H4 (cell line): ENCODE results near the gene AP2B1. TPM values are rescaled to one million over a fixed set of nuclear protein-coding genes. Genes with fewer than 3 reads are reported as not detected.
"Not testable (repeated sequence)": the region's sequence is repeated elsewhere in the genome, so short reads cannot be mapped to it uniquely, and the experiment has no call there.

Experiments used
- DNase-seq: peaks from one replicate; pipeline ENCODE4 v3.0.0-alpha.2; 2015; ENCODE audit warnings: low spot score
- total RNA-seq: library from RNA; depleted of rRNA; stranded (reverse); fragments of >200 nt; shearing (Covaris generic); gene quantifications from 2 replicates; pipeline ENCODE4 v1.2.3, GENCODE V29; 2014

The AP2B1 gene
- total RNA-seq, 1 experiment from 2014 or later: 57.2 TPM

DNA sequence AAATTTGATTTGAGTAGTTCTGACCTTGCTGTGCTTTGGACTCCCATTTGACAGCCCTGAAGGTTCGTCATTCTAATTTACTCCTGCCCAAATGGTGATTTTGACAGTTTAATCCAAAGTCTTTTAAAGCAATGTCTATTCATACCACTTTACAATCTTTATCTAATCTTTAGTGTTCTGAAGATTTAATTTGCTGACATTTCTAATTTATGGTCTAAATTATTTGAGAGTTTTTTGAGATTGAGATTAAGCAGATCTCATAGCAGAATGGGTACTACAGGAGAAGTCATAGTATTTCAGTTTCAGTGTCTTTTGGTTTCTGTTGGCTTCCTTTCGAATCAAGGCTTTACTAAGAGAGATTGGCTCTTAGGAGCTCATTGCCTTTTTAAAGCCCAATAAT lies 111.7 kb downstream of the AP2B1 start:
- no peak for DNase-seq

DNA sequence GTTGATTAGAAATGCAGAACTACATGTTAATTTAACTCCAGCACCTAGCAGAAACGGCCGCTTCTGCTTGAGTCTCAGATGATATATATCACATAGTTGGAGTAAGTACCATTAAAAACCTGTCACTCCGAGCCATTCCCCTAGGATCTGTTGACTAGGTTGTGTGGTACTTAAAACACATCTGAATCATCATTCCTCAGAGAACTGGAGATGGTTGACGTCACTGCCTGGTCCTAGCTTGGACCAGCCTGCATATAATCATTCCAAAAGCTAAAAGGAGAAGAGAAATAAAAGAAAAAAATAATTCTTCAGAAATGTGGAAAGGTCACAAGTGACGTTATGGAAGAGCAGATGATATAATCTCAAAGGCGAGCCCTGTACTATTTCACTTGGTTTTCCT lies 113.0 kb downstream of the AP2B1 start:
- DNase-seq: no peak

DNA sequence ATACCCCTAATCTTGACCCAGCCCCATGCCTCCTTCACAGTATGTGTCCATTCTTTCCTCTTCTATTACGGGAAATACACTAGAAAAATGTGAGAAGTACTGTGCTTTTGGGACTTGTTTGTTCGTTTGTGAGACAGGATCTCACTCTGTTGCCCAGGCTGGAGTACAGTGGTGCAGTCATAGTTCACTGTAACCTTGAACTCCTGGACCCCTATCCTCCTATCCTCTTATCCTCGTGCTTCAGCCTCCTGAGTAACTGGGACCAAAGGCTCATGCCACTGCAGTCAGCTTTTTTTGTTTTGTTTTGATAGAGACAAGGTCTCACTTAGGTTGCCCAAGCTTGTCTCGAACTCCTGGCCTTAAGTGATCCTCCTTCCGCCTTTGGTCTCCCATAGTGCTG lies 114.4 kb downstream of the AP2B1 start:
- DNase-seq: no peak

DNA sequence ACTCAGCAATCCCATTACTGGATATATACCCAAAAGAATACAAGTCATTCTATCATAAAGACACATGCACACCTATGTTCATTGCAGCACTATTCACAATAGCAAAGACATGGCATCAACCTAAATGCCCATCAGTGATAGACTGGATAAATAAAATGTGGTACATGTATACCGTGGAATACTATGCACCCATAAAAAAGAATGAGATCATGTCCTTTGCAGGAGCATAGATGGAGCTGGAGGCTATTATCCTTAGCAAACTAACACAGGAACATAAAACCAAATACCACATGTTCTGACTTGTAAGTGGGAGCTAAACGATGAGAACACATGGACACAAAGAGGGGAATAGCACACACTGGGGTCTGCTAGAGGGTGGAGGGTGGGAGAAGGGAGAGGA lies 116.2 kb downstream of the AP2B1 start:
- DNase-seq: not testable (repeated sequence)

DNA sequence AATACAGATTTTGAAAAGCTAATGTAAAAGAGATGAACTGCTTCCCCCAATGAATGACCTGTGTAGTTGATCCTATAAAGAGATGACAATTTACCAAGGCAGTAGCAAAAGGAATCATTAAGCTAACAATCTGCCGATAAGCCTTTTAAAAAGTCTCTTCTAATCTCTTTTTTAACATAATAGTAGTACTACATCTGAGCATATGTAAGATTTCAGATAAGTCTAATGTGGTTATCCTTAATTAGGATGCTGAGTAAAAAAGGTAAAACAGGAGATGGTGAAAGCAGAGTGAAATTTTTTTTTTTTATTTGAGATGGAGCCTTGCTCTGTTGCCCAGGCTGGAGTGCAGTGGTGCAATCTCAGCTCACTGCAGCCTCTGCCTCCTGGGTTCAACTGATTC lies 118.1 kb downstream of the AP2B1 start:
- DNase-seq: no peak

DNA sequence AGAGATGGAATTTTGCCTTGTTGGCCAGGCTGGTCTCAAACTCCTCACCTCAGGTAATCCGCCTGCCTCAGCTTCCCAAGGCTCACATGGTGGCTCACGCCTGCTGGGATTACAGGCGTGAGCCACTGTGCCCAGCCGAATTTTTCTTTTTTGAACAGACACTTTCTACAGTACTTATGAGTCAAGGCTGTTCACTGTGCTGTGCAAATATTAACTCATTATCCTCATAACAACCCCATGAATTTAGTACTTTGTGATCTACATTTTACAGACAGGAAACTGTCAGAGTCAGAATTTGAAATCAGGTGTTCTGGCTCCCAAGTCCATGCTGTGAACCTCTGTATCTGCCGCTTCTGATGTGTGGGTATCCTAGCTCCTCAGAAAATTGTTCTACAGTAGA lies 118.6 kb downstream of the AP2B1 start:
- DNase-seq: no peak

DNA sequence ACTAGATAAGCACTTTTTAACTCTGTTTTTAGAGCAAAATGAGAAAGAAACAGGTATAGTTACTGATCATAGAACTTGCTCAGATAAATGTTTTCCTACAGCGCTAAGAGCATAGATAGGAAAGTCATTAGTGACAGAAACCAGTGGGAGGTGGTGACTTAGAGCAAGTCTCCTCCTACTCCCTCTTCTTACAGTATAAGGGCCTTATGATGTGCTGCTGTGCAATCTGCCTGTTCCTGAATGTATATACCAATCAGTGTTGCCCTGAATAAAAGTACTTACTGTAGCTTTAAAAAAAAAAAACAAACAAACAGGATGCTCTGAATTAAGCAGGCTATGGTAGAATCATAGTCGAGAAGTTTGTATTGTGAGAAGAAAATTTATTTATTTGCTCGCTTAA lies 121.0 kb downstream of the AP2B1 start:
- DNase-seq: no peak

DNA sequence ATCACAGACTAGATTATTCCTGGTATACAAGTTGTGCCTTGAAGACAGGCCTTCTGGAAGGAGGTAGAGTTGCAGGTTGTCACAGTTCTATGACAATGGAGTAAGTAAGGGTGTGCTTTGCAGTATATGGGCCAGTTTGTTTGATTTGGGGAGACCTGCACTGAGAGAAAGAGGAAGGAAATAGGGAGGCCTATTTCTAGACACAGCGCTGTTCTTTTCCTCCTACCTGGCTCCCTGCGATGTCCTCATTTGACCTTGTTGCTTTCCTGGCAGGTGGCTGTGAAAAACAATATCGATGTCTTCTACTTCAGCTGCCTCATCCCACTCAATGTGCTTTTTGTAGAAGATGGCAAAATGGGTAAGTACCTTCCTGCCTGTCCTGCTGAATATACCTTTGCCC lies 121.8 kb downstream of the AP2B1 start:
- no peak for DNase-seq

DNA sequence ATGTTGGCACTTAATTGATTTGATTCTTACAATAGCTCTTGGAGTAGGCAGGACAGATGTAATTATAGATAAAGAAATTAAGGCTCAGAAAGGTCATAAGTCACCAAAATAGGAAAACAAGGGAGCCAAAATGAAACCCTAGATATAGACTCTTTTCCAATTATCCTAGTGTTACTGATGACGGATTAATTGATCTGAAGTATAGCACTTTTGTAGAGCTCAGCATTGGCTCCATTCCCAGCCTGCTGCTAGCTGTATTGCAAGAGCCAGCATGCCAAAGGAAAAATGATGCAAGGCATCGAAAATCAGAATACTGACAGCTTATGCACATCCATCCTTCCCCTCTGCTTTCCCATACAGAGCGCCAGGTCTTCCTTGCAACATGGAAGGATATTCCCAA lies 122.8 kb downstream of the AP2B1 start:
- DNase-seq: no peak

DNA sequence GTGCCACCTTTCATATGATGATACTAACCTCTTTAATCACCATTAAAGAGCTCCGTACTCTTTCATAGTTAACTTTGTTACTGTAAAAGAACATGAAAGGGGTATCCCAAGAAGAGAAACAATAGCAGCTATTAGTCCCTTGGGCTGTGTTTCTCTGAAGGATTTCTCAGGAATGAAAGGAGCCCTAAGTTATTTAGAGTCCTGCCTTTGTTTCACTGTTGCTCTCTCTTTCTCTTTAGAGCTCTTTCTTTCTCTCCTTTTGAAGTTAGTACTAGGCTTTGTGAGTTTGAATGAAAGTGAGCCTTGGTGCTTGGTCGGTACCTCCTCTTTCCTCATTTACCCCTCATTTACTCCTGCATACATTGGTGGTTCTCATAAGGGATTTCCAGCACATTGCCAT lies 123.8 kb downstream of the AP2B1 start:
- DNase-seq: no peak

DNA sequence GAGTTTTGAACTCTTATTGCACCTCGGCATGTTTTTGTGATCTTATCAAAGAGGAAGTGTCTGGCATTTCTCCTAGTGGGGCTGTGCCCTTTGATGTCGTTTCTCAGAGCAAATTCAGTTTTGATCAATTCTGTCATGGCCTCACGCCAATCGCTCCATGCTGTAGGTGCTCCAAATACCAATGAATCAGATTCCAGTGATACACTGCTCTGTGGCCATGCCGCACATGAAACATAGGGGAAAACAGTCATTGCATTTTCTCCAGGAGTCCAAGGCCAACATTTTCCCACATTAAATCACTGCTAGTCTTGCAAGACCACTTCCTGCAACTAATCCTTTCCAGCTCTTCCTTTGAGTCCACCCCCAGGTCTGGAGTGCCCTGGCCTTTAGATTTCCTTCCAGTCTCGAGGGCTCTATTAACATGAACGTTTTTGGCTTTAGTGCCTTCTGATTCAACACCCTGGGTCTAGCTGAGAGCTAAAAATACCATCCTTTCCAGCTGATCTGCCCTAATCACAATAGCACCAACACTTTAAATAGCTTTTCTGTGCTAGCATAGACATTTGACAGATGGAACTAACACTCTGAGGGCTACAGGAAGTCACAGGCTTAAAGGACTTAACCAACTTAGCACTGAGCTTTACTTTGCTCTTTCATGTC lies 126.1 kb downstream of the AP2B1 start:
- no peak for DNase-seq

DNA sequence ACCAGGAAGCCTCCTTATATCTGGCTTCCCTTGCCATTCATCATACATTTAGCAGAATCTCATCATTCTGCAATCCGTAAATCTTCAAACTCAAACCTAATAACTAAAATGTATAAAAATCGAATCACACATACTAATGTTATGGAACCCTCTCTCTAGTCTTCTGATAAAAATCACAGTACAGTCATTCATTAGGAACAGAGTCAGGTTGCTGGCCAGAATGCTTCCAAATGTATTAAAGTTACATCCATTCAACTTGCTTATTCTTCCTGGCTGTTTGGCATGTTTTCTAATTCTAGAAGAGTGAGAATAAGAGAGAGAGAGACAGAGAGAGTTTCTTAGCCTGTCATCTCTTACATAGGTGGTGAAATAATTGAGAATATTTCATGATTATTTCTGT lies 127.9 kb downstream of the AP2B1 start:
- DNase-seq: no peak

DNA sequence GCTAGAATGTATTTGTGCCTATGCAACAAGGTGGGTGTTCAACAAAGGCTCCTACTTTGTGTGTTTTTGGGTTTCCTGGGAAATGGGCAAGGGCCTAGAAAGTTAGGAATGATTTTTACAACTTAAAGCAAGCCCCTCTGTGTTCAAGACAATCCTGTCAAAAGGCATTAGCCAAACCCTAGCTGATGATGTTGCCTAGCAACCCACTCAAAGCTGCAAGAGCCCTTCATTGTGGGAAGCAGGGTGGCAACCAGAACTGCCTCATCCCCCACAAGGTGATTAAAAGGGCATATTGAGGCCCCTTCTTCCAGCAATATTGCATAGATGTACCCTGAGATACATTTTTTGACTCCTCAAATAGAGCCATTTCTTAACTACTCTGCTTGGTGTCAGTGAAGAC lies 128.3 kb downstream of the AP2B1 start:
- DNase-seq: no peak

DNA sequence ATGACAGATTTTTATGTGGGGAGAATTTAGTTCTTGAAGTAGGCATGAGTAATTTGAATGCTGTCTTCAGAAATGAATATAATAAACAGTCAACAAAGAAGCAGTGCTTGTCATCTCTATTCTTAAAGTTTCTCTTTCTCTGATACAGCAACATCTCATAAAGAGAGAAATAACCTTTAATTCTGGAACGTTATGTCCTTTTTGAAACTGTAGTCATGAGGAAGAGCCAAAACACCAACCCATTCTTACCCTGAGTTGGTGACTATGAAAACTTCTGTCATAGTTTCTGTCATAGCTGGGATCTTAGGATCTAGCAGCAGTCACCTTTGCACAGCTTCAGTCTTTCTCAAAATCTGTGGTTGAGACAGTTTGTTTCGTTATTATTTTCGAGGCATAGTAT lies 129.1 kb downstream of the AP2B1 start:
- no peak for DNase-seq

DNA sequence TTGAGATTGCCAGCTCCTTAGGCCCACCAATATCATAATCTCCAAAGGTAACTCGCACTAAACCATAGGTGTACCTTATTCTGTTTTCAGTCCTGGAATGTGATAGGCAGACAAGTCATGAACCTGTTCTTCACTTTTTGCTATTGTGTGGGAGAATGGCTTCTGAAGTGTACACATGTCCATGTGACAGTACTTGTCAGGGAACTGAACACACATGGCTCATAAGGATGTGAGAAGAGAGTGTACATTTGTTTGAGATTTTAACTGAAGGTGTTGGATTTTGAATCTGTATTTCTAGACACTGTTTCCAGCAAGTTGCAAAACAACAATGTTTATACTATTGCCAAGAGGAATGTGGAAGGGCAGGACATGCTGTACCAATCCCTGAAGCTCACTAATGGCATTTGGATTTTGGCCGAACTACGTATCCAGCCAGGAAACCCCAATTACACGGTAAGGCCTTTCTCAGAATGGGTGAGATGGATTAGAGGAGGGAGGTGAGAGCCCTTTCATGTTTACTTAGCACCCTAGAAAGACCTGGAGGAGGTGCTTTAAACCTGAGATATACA lies 129.9 kb downstream of the AP2B1 start:
- DNase-seq: no peak

DNA sequence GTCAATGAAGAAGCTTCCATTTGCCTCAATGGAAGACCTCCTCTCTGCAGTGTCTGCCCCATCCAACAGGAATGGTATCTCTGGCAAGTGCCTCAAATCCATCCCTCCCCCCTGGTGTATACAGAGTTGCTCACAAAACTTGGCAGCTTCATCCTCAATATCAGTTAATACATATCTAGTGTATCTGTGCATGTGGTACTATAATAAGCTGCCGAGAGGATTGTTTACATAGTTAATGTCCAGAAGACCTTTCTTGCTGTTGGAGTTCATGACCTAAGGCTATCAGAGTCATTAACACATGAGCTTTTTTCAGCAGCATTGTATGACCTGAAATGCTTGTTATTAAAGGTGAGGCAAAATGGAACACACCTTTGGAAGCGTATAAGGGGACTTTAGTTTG lies 130.4 kb downstream of the AP2B1 start:
- DNase-seq: no peak

DNA sequence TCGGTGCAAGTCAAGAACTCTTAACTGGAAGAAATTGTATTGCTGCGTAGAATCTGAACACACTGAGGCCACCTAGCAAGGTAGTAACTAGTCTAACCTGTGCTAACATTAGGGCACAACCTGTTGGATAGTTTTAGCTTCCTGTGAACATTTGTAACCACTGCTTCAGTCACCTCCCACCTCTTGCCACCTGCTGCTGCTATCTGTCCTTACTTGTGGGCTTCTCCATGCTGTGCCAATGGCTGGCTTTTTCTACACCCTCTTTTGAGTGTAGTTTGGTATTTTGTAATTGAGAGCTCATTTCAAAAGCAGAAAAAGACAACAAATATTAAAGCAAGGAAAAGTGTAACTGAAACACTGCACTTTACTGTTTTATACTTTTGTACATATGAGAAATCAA lies 136.6 kb downstream of the AP2B1 start:
- DNase-seq: no peak

DNA sequence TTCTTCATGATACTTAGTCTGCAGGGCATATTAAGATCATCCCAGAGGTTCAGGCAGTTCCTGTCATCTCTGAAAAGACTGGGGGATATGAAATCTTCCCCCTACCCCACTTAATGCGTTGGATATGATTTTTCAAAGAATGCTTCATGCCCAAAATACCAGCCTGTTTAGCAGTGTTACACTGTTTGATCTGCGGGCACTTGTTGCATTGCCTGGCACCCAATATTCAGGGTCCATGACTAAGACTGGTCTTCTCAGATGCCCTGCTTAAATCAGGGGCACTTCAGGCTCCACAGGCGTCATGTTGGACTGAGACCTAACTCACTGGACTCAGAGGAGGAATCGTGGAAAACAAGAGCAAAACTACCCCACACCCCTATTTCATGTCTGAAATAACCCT lies 137.9 kb downstream of the AP2B1 start:
- no peak for DNase-seq

DNA sequence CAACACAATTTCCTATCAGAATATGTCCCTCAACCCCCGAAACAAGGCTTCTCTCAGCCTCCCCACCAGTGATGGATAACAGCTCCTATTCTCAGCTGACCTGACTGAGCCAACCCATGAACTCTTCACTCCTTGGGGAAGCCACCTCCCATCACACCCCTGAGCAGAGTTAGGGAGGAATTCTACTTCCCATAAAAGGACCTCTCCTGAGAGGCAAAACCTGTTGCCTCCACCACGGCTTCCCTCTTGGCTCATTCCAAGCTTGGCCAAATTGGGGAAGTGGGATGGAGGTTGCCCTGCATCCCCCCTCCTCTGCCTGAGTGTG lies 138.6 kb downstream of the AP2B1 start:
- no peak for DNase-seq

DNA sequence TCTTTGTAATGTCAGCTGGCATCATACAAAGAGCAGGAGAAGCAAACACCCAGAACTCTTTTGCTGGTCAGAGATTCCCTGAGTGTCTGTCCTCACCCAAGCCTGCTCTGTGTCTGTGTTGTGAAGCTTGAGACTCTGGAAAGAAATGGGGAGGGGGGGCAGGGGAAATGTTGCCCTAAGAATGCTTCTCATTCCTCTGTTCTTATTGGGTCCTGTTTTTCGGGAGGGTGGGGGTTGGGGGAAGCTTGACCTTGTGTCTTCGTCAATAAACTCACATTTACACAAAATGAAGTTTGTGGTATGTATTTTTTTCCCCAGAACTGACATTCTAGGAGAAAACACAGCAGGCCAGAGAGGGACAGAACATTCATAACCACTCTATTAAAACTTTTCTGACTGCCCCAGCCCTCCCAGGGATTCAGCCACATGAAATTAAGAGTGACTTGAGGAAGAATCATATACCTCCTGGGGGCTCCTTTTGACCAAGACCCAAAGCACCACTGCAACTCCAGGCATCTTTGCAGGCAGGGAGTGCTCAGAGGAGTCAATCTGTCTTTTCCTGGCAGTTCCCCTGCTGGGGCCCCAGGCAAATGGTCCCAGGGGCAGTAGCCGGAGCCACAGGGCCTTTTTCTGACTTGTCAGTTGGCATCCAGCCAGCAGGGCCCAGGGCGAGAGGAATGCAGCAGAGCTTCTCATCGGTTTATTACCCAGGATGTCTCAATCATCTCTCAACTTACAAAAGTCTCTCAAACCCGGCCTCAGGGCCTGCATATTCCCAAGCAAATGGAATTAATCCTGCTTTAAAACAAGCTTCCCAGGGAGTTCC lies 139.2 kb downstream of the AP2B1 start:
- DNase-seq: peak; percentile 43

DNA sequence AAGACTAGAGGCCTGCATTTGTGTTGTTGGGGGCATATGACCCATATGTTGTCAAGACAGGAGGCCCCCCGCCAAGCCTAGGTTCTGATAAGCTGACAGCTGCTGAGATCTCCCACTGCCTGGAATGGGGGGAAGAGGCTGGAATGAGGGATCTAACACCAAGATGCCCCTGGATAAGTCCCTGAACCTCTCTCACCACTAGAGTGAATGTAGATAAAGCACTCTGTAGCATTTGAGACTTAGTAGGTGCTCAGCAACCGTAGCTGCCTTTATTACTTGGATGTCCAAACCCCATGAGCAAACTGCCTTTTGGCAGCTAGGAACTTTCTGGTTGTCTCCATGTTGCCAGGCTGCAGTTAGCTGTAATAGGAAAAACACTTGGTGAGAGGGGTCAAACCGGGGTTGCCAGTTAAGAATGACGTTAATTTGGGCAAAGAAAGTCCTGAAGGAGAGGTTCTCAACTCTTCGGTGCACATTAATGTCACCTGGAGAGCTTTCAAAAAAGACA lies 139.9 kb downstream of the AP2B1 start:
- DNase-seq: no peak

DNA sequence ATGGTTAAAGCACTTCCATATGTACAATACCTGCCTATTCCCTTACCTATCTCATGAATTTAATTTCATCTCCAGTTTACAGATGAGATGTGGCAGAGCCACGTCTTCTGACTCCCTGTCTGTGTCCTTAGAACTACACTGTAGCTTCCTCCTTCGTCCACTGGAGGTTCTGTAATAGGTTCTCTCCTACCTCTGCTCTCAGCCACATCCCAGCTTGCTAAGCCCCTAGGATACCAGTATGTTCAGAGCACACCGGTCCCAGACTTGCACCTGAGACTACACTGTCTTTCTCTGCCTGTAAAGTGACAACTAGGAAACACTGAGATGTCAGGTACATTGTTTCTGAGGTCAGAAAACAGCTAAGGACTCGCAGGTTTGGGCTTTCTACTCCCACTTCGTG lies 140.5 kb downstream of the AP2B1 start:
- no peak for DNase-seq

DNA sequence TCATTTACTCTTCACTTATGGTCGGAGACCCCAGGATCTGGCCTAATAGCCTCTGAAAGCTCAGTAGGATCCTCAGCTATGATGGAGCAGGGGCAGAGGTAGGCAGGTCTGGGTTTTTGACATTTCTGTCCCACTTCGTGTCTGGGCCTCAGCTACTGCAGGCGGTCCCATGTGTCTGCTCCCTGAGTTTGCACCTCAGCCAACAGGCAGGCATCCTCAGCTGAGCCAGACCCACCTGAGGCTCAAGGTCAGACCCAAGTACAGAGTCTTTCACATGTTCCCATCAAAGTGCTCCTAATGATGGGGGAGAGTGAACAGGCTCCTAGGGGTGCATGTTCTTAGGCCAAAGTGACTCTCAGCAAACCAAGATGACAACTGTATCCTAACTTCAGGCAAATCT lies 141.4 kb downstream of the AP2B1 start:
- DNase-seq: no peak
